ENCODE measurements around the gene KHDRBS2. TPM values are rescaled to one million over a fixed set of nuclear protein-coding genes. Genes with fewer than 3 reads are reported as not detected.

KHDRBS2 gene
- total and polyA plus RNA-seq, 2 donors (not counting 1 experiment from before 2014, with no cell fraction given), result not detected

GRCh38 chr6:61959196-61959595 lies 326.8 kb downstream of the KHDRBS2 start:
- no peak for TF ChIP-seq CTCF (conservative IDR thresholded peaks at IDR 0.05 in 1 of 2, IDR thresholded peaks at IDR 0.05 in 1 of 2; ENCODE audit: low read depth in 1 of 2, low read length in 2 of 2)
- TF ChIP-seq EZH2 (IDR thresholded peaks at IDR 0.05; ENCODE audit: low read length, missing control alignments), result no peak
- no peak for DNase-seq (ENCODE audit: low read depth in 2 of 2)
- H3K9ac ChIP-seq (ENCODE audit: insufficient read depth, low read length), result no peak overlapping the region
- no peak overlapping the region for H3K4me2 ChIP-seq (ENCODE audit: extremely low read depth, insufficient read depth, low read length)
- H3K4me1 ChIP-seq (ENCODE audit: control insufficient read depth, extremely low read depth, insufficient read depth, low read length), result no peaks in the 10 kb centered on the region
- no peaks in the 10 kb centered on the region for H4K20me1 ChIP-seq (ENCODE audit: control insufficient read depth, extremely low read depth, insufficient read depth, low read length)
- H3K9me3 ChIP-seq (ENCODE audit: control insufficient read depth, insufficient read depth, low read depth, low read length), result no peaks in the 10 kb centered on the region
- H3K79me2 ChIP-seq (ENCODE audit: control insufficient read depth, insufficient read depth, low read length), result no peaks in the 10 kb centered on the region
- no peak overlapping the region for H2AFZ ChIP-seq (ENCODE audit: low read length)
- no peaks in the 10 kb centered on the region for H3K27me3 ChIP-seq (ENCODE audit: control insufficient read depth, insufficient read depth, low read length)
- H3K27ac ChIP-seq (ENCODE audit: insufficient read depth, low read length), result no peak overlapping the region
- no peak overlapping the region for H3K4me3 ChIP-seq (replicated peaks in 1 of 4; ENCODE audit: control extremely low read depth in 1 of 4, insufficient read depth in 1 of 4, low read depth in 3 of 4, low read length in 4 of 4)
- H3K36me3 ChIP-seq (ENCODE audit: control insufficient read depth, insufficient read depth, low read length), result no peaks in the 10 kb centered on the region

DNA sequence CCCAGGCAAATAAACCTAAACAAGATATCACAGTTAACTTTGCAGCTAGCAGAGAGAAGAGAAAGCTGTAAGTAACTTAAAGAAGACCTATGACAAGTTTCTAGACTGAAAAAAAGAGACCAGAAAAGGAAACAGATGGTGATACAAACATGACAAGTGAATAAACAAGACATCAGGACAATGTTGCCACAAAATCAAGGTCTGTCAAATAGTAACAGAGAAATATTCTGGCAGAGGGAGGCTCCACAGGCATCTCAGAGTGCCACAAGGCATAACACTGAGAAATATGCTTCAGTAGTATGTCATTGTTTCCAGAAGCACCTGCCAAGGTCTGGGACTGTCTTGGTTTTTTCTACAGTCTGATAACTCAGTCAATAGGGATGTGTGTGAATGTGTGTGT lies 332.2 kb downstream of the KHDRBS2 start:
- no peak for DNase-seq (ENCODE audit: low read depth in 2 of 2)
- no peak overlapping the region for H3K4me2 ChIP-seq (ENCODE audit: extremely low read depth, insufficient read depth, low read length)
- H2AFZ ChIP-seq (ENCODE audit: low read length), result no peak overlapping the region
- no peak overlapping the region for H3K9ac ChIP-seq (ENCODE audit: insufficient read depth, low read length)
- H3K4me1 ChIP-seq (ENCODE audit: control insufficient read depth, extremely low read depth, insufficient read depth, low read length), result no peaks in the 10 kb centered on the region
- H3K9me3 ChIP-seq (ENCODE audit: control insufficient read depth, insufficient read depth, low read depth, low read length), result no peaks in the 10 kb centered on the region
- no peak overlapping the region for H3K27ac ChIP-seq (ENCODE audit: insufficient read depth, low read length)
- TF ChIP-seq CTCF (conservative IDR thresholded peaks at IDR 0.05 in 1 of 2, IDR thresholded peaks at IDR 0.05 in 1 of 2; ENCODE audit: low read depth in 1 of 2, low read length in 2 of 2), result no peak
- TF ChIP-seq EZH2 (IDR thresholded peaks at IDR 0.05; ENCODE audit: low read length, missing control alignments), result no peak
- no peaks in the 10 kb centered on the region for H3K27me3 ChIP-seq (ENCODE audit: control insufficient read depth, insufficient read depth, low read length)
- no peaks in the 10 kb centered on the region for H3K79me2 ChIP-seq (ENCODE audit: control insufficient read depth, insufficient read depth, low read length)
- H4K20me1 ChIP-seq (ENCODE audit: control insufficient read depth, extremely low read depth, insufficient read depth, low read length), result no peaks in the 10 kb centered on the region
- no peaks in the 10 kb centered on the region for H3K36me3 ChIP-seq (ENCODE audit: control insufficient read depth, insufficient read depth, low read length)
- H3K4me3 ChIP-seq (replicated peaks in 1 of 4; ENCODE audit: control extremely low read depth in 1 of 4, insufficient read depth in 1 of 4, low read depth in 3 of 4, low read length in 4 of 4), result no peak overlapping the region

- no peaks in the 10 kb centered on the region for H3K36me3 ChIP-seq (ENCODE audit: control insufficient read depth, insufficient read depth, low read length)
- H3K4me2 ChIP-seq (ENCODE audit: extremely low read depth, insufficient read depth, low read length), result no peak overlapping the region
- DNase-seq (ENCODE audit: low read depth in 2 of 2), result no peak
- H3K9me3 ChIP-seq (ENCODE audit: control insufficient read depth, insufficient read depth, low read depth, low read length), result no peaks in the 10 kb centered on the region
- no peaks in the 10 kb centered on the region for H3K27me3 ChIP-seq (ENCODE audit: control insufficient read depth, insufficient read depth, low read length)
- H3K9ac ChIP-seq (ENCODE audit: insufficient read depth, low read length), result no peak overlapping the region
- H3K4me3 ChIP-seq (replicated peaks in 1 of 4; ENCODE audit: control extremely low read depth in 1 of 4, insufficient read depth in 1 of 4, low read depth in 3 of 4, low read length in 4 of 4), result no peak overlapping the region
- no peak for TF ChIP-seq CTCF (conservative IDR thresholded peaks at IDR 0.05 in 1 of 2, IDR thresholded peaks at IDR 0.05 in 1 of 2; ENCODE audit: low read depth in 1 of 2, low read length in 2 of 2)
- no peak for TF ChIP-seq EZH2 (IDR thresholded peaks at IDR 0.05; ENCODE audit: low read length, missing control alignments)
- H4K20me1 ChIP-seq (ENCODE audit: control insufficient read depth, extremely low read depth, insufficient read depth, low read length), result no peaks in the 10 kb centered on the region
- no peaks in the 10 kb centered on the region for H3K4me1 ChIP-seq (ENCODE audit: control insufficient read depth, extremely low read depth, insufficient read depth, low read length)
- H2AFZ ChIP-seq (ENCODE audit: low read length), result no peak overlapping the region
- no peaks in the 10 kb centered on the region for H3K79me2 ChIP-seq (ENCODE audit: control insufficient read depth, insufficient read depth, low read length)
- H3K27ac ChIP-seq (ENCODE audit: insufficient read depth, low read length), result no peak overlapping the region
Observed at GRCh38 chr6:61951586-61951985, 334.4 kb downstream of the KHDRBS2 start.

Measured in fibroblast of lung (primary cell).